SU-DHL-6 (cell line): ENCODE measurements around the gene RPS6KA4.

ENCODE experiments used
- CTCF ChIP-seq: fragments of 200-600 bp; sonication (generic); IDR thresholded peaks from one replicate; pipeline ENCODE4 v1.5.1; 2017; ENCODE audit warnings: antibody characterized with exemption, mild to moderate bottlenecking, low read length, moderate library complexity; ENCODE audit not compliant: insufficient read depth, poor library complexity, severe bottlenecking
- EZH2phosphoT487 ChIP-seq: fragments of 200-600 bp; sonication (generic), shearing (Covaris generic); conservative IDR thresholded peaks from 2 replicates; pipeline ENCODE4 v1.6.1; 2018; ENCODE audit warnings: mild to moderate bottlenecking, antibody characterized with exemption, low read length, moderate library complexity, mixed read lengths

DNA sequence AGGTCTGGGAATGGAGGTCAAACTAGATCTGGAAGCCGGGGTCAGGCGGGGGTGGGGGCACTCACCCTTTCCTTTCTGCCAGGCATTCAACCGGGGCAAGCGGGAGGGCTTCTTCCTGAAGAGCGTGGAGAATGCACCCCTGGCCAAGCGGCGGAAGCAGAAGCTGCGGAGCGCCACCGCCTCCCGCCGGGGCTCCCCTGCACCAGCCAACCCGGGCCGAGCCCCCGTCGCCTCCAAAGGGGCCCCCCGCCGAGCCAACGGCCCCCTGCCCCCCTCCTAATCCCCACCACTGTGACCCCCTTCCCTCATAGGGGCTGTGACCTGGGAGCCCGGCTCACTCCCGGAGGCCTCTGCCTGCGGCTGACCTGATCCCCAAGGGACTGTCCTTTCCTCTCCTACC lies 12.2 kb downstream of the RPS6KA4 start:
- no peak for TF ChIP-seq CTCF
- no peak for TF ChIP-seq EZH2phosphoT487
